Rectal smooth muscle tissue (tissue), 1 donor: ENCODE results near the gene TSGA10IP.

Experiments
- H3K27ac ChIP-seq: one replicate; pipeline ENCODE4 v1.7.0; 2013; ENCODE audit warnings: low read depth, low read length, inconsistent platforms
- H3K27me3 ChIP-seq: one replicate; pipeline ENCODE4 v1.7.0; 2013; ENCODE audit warnings: low read length; ENCODE audit not compliant: control insufficient read depth, insufficient read depth
- H3K36me3 ChIP-seq: one replicate; pipeline ENCODE4 v1.7.0; 2013; ENCODE audit warnings: low read length; ENCODE audit not compliant: control insufficient read depth, insufficient read depth
- H3K4me1 ChIP-seq: one replicate; pipeline ENCODE4 v1.7.0; 2013; ENCODE audit warnings: low read length; ENCODE audit not compliant: control insufficient read depth, insufficient read depth
- H3K4me3 ChIP-seq: one replicate; pipeline ENCODE4 v1.7.0; 2013; ENCODE audit warnings: low read length
- H3K9ac ChIP-seq: one replicate; pipeline ENCODE4 v1.7.0; 2013; ENCODE audit warnings: low read length

TSGA10IP gene

DNA sequence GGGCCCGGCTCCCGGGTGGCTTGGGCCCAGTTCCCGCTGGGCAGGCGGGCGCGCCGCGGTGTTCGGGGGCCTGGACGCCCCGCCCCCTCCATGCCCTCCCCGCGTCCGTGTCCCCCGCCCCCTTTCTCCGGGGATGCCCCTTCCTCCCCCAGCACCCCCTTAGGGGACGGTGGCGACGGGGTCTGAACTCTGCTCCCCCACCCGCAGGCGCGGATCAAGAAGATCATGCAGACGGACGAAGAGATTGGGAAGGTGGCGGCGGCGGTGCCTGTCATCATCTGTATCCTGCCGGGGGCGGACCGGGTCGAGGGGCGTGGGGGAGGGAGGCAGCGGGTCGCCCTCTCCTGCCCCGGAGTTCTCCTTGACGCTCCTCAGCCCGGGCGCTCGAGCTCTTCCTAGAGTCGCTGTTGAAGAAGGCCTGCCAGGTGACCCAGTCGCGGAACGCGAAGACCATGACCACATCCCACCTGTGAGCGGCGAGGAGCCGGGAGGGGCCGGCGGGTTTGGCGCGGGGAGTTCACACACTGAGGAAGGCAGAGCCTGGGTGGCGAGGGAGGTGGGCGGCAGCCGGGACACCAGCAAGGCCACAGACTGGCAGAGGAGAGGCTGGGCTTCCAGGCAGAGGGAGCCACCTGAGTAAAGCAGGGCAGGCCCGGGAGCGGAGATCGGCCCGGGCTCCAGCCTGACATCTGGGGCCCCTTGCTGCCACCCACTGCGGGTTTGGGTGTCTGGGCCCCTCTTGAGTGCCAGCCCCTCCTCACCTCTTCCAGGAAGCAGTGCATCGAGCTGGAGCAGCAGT, 25.5 kb upstream of the TSGA10IP start:
- H3K9ac ChIP-seq, result peak overlapping the region; percentile 67
- H3K27me3 ChIP-seq, result no peaks in the 10 kb centered on the region
- H3K27ac ChIP-seq, result peak overlapping the region; percentile 83
- H3K4me1 ChIP-seq, result peaks cover 33% of the 10 kb centered on the region
- H3K36me3 ChIP-seq, result peaks cover 9% of the 10 kb centered on the region
- H3K4me3 ChIP-seq, result peak overlapping the region; percentile 84

DNA sequence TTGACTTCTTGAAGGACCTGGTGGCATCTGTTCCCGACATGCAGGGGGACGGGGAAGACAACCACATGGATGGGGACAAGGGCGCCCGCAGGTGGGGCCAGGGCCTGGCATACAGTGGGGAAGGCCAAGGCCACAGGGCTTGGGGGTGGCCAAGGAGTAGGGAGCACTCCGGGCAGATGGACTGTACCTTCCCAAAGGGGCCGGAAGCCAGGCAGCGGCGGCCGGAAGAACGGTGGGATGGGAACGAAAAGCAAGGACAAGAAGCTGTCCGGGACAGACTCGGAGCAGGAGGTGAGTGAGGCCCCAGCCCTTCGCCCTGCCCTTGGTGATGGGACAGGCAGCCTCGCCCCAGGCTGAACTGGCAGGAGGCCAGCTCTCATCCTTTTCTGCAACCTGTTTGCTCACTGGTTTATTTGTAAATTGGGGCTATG, 24.9 kb upstream of the TSGA10IP start:
- H3K27ac ChIP-seq, result no peak overlapping the region
- no peaks in the 10 kb centered on the region for H3K27me3 ChIP-seq

DNA sequence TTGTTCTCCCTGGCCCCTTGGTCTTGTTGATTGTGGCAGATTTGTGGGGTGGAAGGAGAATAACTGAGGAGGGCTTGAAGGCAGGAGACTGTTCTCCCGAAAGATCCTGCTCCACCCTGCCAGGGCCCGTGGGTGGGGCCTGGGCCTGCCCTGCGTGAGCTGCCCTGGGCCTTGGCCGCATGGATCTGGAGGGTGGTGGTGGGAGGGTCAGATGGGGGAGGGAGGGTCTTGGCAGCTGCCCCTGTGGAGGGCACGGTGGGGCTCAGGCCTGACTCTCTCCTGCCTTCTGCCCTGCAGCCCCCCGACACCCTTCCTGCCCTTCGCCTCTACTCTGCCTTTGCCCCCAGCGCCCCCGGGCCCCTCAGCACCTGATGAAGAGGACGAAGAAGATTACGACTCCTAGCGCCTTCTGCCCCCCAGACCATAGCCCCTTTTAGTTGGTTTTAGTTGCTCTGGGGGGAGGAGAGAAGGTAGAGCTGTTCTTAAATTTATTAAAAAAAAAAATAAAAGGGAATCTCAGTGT, 24.2 kb upstream of the TSGA10IP start:
- Histone ChIP-seq H3K9ac (no peak overlapping the region), H3K4me3 (no peak overlapping the region), H3K27me3 (no peaks in the 10 kb centered on the region), H3K36me3 (peaks cover 12% of the 10 kb centered on the region), H3K4me1 (peaks cover 22% of the 10 kb centered on the region), H3K27ac (no peak overlapping the region)

More for the DNA sequence above, 24.9 kb upstream of the TSGA10IP start:
- Histone ChIP-seq H3K36me3 (peaks cover 12% of the 10 kb centered on the region), H3K4me3 (peak overlapping the region; percentile 84), H3K4me1 (peaks cover 27% of the 10 kb centered on the region), H3K9ac (peak overlapping the region; percentile 67)

DNA sequence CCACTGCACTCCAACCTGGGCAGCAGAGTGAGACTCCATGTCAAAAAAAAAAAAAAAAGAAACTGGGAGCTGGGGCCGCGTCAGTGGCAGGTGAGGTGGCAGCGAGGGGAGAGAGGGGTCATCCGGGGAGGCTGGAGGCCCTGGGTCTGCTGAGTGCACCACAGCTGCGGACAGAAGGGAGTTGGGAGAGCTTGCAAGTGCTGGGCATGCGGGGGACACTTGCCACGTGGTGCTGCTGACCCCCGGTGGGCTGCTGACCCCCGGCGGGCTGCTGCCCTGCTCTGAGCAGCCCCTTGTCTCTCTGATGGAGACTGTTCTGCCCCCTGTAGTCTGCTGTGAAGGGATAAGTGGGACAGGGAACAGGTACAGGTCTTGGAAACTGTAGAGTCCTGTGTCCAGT, 23.4 kb upstream of the TSGA10IP start:
- Histone ChIP-seq H3K4me3 (no peak overlapping the region), H3K4me1 (peaks cover 18% of the 10 kb centered on the region), H3K27ac (no peak overlapping the region), H3K9ac (no peak overlapping the region), H3K27me3 (no peaks in the 10 kb centered on the region), H3K36me3 (peaks cover 12% of the 10 kb centered on the region)

DNA sequence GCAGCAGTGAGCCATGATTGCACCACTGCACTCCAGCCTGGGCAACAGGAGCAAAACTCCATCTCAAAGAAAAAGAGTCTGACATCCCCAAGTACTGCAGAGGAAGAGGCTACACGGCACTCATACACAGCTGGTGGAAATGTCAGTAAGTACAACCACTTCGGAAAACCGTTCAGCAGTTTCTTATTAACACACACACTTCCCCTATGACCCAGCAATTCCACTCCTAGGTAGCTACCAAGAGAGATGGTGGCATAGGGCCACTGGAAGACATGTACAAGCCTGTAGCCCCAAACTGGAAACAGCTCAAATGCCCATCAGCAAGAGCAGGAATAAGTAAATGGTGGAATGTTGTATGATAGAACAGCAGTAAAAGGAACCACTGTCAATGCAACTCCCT, 22.7 kb upstream of the TSGA10IP start:
- H3K4me1 ChIP-seq, result peaks cover 11% of the 10 kb centered on the region
- H3K9ac ChIP-seq, result no peak overlapping the region
- H3K4me3 ChIP-seq, result no peak overlapping the region
- H3K27me3 ChIP-seq, result no peaks in the 10 kb centered on the region
- H3K36me3 ChIP-seq, result peaks cover 12% of the 10 kb centered on the region
- H3K27ac ChIP-seq, result no peak overlapping the region

DNA sequence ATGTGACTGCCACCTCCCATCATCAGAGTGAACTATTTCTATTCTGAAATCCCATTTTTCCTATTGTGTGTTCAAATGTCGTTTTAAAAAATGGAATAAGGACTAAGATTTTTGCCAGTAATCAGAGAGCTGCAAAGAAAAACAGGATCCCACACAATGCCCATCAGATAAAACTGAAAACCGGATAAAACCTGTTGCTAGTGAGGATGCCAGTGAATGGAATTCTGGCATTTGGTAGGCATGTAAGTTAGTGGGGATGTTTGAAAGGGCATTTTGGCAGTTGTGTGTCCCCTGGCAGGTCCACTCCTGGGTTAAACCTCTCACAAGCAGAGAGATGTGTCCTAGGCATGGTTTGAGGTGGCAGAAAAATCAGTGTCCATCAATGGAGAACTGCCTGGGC, 19.9 kb upstream of the TSGA10IP start:
- no peak overlapping the region for H3K9ac ChIP-seq
- H3K36me3 ChIP-seq, result peaks cover 12% of the 10 kb centered on the region
- no peak overlapping the region for H3K27ac ChIP-seq
- peaks cover 3% of the 10 kb centered on the region for H3K4me1 ChIP-seq
- no peaks in the 10 kb centered on the region for H3K27me3 ChIP-seq
- no peak overlapping the region for H3K4me3 ChIP-seq

DNA sequence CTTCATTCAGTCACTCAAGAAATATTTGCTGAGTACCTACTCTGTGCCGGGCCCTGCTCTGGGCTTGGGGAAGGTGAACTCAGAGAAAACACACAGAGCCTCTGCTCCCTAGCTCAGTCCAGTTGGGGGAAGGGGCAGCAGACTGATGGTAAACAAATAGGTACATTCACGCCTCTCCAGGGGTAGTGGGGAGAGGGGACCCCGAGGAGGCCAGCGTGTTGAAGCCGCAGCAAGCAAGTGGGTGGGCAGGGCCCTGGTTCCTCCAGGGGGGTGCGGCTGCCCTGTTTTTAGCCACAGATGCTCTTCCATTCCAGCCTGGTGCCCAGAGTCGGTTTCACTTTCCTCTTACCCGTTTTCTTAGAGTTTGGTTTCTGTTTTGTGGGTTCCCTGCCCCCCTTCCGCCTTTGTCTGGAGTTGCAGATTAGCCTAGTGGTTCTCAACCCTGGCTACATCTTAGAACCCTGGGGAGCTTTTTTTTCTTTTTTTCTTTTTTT, 17.3 kb upstream of the TSGA10IP start:
- H3K27me3 ChIP-seq, result no peaks in the 10 kb centered on the region
- H3K27ac ChIP-seq, result no peak overlapping the region
- no peak overlapping the region for H3K9ac ChIP-seq
- H3K4me1 ChIP-seq, result no peaks in the 10 kb centered on the region
- peak overlapping the region; percentile 20 for H3K4me3 ChIP-seq
- H3K36me3 ChIP-seq, result peaks cover 2% of the 10 kb centered on the region

DNA sequence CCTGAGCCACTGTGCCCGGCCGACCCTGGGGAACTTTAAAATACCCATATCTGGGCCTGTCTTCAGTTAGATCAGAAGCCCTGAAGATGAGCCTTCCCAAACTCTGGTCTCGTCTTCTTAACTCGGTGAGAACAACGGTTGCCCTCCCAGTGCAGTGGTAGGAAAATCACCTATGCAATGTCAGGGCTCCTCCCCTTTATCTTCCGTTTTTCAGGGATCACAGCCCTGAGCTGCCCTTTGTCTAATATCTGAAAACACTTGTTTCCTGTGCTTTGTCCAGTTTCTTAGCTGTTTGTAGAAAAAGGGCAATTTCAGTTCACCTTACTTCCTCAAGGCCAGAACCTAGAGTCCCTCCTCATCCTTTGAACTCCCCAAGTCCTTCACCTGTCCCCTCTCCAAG, 16.6 kb upstream of the TSGA10IP start:
- Histone ChIP-seq H3K4me3 (no peak overlapping the region), H3K4me1 (no peaks in the 10 kb centered on the region), H3K36me3 (peaks cover 2% of the 10 kb centered on the region), H3K27me3 (no peaks in the 10 kb centered on the region), H3K27ac (no peak overlapping the region), H3K9ac (no peak overlapping the region)

DNA sequence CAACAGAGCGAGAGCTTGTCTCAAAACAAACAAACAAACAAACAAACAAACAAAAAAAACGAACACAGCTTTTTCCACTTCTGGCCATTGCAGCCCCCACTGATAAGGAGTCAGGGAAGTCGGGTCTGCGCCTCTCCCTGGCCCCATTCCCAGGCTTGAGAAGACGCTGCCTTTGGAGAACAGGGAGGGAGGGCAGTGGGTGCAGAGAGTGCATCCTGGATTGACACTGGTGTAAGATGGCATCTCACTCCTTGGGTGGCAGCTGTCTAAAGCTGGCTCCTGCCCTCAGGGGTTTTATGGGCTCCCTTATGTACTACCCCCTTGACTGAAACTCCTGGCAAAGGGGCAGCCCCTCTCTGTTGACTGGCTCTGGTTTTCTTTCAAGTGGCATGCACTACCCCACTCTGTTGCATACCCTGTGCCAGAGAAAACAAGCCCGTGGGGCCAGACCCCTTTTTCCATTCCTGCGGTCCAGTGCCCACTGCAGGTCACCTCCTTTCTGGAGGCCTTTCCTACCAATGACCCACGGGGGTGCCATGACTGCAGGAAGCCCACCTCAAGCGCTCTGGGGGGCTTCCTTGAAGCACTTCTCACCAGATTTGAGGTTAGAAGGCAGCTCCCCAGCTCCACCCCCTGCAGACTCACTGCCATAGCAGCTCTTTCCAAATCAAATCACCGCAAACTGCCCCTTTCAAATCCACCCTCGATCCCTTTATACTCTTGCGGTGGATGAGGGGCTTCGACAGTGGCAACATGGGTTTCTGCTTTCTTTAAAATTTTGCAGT, 13.3 kb upstream of the TSGA10IP start:
- H3K4me1 ChIP-seq, result no peaks in the 10 kb centered on the region
- no peak overlapping the region for H3K27ac ChIP-seq
- no peaks in the 10 kb centered on the region for H3K36me3 ChIP-seq
- no peak overlapping the region for H3K9ac ChIP-seq
- no peaks in the 10 kb centered on the region for H3K27me3 ChIP-seq
- H3K4me3 ChIP-seq, result no peak overlapping the region

DNA sequence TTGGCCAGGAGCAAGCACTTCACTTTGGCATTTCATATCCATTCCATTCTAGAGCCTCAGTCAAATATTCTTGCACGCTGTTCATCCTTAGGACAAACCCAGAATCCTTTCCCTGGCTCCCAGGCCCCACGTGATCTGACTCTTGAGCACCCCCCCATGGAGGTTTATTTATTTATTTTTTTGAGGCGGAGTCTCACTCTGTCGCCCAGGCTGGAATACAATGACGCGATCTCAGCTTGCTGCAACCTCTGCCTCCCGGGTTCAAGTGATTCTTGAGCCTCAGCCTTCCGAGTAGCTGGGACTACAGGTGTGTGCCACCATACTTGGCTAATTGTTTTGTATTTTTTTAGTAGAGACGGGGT, 12.7 kb upstream of the TSGA10IP start:
- no peaks in the 10 kb centered on the region for H3K27me3 ChIP-seq
- no peak overlapping the region for H3K9ac ChIP-seq
- H3K4me3 ChIP-seq, result no peak overlapping the region
- no peaks in the 10 kb centered on the region for H3K36me3 ChIP-seq
- H3K27ac ChIP-seq, result no peak overlapping the region
- H3K4me1 ChIP-seq, result no peaks in the 10 kb centered on the region

DNA sequence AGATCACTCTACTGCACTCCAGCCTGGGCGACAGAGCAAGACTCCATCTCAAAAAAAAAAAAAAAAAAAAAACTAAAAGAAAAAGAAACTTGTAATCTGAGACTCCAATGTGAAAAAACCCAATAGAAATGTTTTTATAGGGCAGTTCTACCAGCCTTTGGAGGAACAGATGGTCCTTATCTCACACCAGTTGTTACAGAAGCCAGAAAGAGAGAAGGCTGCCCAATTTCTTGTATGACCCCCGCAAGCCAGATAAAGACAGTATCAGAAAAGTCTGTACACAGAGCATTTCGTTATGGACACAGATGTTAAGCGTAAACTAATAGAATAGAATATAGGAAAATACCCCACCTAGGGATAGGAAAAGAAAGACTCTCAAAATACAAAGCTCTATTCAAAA, 11.3 kb upstream of the TSGA10IP start:
- Histone ChIP-seq H3K4me1 (no peaks in the 10 kb centered on the region), H3K27me3 (no peaks in the 10 kb centered on the region), H3K36me3 (no peaks in the 10 kb centered on the region), H3K4me3 (no peak overlapping the region), H3K9ac (no peak overlapping the region), H3K27ac (no peak overlapping the region)

DNA sequence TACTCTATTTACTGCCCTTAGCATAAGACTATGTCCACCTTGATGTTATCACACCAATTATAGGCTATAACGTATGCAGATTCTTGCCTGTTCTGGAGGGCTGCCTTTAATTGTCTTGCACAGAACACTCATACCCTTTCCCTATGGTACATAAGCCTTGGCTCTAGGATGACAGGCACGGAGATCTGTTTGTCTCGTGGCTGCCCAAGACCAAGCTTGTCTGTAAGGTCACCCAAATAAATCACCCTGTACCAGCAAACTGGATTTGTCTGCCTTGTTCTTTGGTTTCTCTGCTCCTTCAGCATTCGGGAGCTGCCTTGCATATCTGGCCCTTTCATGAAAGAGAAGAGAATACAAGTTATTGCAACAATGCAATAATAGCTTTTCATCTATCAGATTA, 7.5 kb upstream of the TSGA10IP start:
- no peak overlapping the region for H3K4me3 ChIP-seq
- H3K36me3 ChIP-seq, result no peaks in the 10 kb centered on the region
- H3K27ac ChIP-seq, result no peak overlapping the region
- H3K9ac ChIP-seq, result no peak overlapping the region
- H3K27me3 ChIP-seq, result no peaks in the 10 kb centered on the region
- H3K4me1 ChIP-seq, result no peaks in the 10 kb centered on the region
